Neural cell (in vitro differentiated cells): Measurements from ENCODE around the gene SULT4A1. TPM values are rescaled to one million over a fixed set of nuclear protein-coding genes. Genes with fewer than 3 reads are reported as not detected.
A peak's percentile ranks its signal among the peaks of the same experiment; 100 is the strongest.

Source experiments
- H2AFZ ChIP-seq: fragments of 200-600, 300-800 bp; sonication (generic), shearing (Covaris generic); 2 replicates; pipeline ENCODE4 v1.6.0; 2014; ENCODE audit warnings: low read depth, mild to moderate bottlenecking, antibody characterized with exemption, low read length, moderate library complexity
- H3F3A ChIP-seq: fragments of 200-600 bp; shearing (Covaris generic); 2 replicates; pipeline ENCODE4 v1.6.1; 2016; ENCODE audit warnings: mild to moderate bottlenecking, moderate library complexity, mixed read lengths, antibody characterized with exemption, low read length; ENCODE audit not compliant: insufficient read depth, poor library complexity, severe bottlenecking
- H3K27ac ChIP-seq: fragments of 200-600, 300-800 bp; sonication (generic), shearing (Covaris generic); 2 replicates; pipeline ENCODE4 v1.5.1; 2014; ENCODE audit warnings: mild to moderate bottlenecking, low read length, moderate library complexity
- H3K27me3 ChIP-seq: fragments of 300-800, 200-600 bp; sonication (generic), shearing (Covaris generic); 2 replicates; pipeline ENCODE4 v1.6.0; 2014; ENCODE audit warnings: mild to moderate bottlenecking, low read depth, low read length, moderate library complexity; ENCODE audit not compliant: insufficient read depth
- H3K36me3 ChIP-seq: fragments of 300-800, 200-600 bp; sonication (generic), shearing (Covaris generic); 2 replicates; pipeline ENCODE4 v1.5.1; 2014; ENCODE audit warnings: mild to moderate bottlenecking, antibody characterized with exemption, low read length, moderate library complexity; ENCODE audit not compliant: insufficient read depth
- H3K4me2 ChIP-seq: fragments of 300-800, 200-600 bp; sonication (generic), shearing (Covaris generic); 2 replicates; pipeline ENCODE4 v1.6.0; 2014; ENCODE audit warnings: mild to moderate bottlenecking, low read length
- H3K4me3 ChIP-seq: fragments of 300-800, 200-600 bp; sonication (generic), shearing (Covaris generic); 2 replicates; pipeline ENCODE4 v1.5.1; 2014; ENCODE audit warnings: mild to moderate bottlenecking, low read length, moderate library complexity
- H3K79me2 ChIP-seq: fragments of 200-600 bp; shearing (Covaris generic); replicated peaks from 2 replicates; pipeline ENCODE4 v1.6.0; 2014; ENCODE audit warnings: mild to moderate bottlenecking, low read length, moderate library complexity; ENCODE audit not compliant: insufficient read depth
- H3K9ac ChIP-seq: fragments of 300-800, 200-600 bp; sonication (generic), shearing (Covaris generic); 2 replicates; pipeline ENCODE4 v1.6.1; 2016; ENCODE audit warnings: mild to moderate bottlenecking, low read length, mixed read lengths
- H3K9me2 ChIP-seq: fragments of 200-600 bp; shearing (Covaris generic); 2 replicates; pipeline ENCODE4 v1.6.1; 2016; ENCODE audit warnings: mild to moderate bottlenecking, low read length, mixed read lengths; ENCODE audit not compliant: insufficient read depth
- H3K9me3 ChIP-seq: fragments of 200-600, 300-800 bp; sonication (generic), shearing (Covaris generic); 2 replicates; pipeline ENCODE4 v1.6.1; 2016; ENCODE audit warnings: mild to moderate bottlenecking, mixed run types, low read length, moderate library complexity, mixed read lengths
- H4K20me1 ChIP-seq: fragments of 200-600 bp; shearing (Covaris generic); 2 replicates; pipeline ENCODE4 v1.6.1; 2016; ENCODE audit warnings: mild to moderate bottlenecking, mixed run types; ENCODE audit not compliant: insufficient read depth
- CTCF ChIP-seq: fragments of 450-650 bp; IDR thresholded peaks from 2 replicates; pipeline ENCODE4 v1.5.1; 2014; ENCODE audit warnings: antibody characterized with exemption, mild to moderate bottlenecking, moderate library complexity; ENCODE audit not compliant: poor library complexity, severe bottlenecking
- EP300 ChIP-seq: fragments of 450-650 bp; conservative IDR thresholded peaks from 2 replicates; pipeline ENCODE4 v1.6.1; 2014; ENCODE audit warnings: antibody characterized with exemption, mild to moderate bottlenecking, moderate library complexity; ENCODE audit not compliant: poor library complexity, severe bottlenecking
- MXI1 ChIP-seq: fragments of 450-650 bp; conservative IDR thresholded peaks from 2 replicates; pipeline ENCODE4 v1.6.1; 2014; ENCODE audit warnings: antibody characterized with exemption, mild to moderate bottlenecking; ENCODE audit not compliant: poor library complexity, severe bottlenecking
- POLR2AphosphoS5 ChIP-seq: IDR thresholded peaks from 2 replicates; pipeline ENCODE4 v1.6.1; 2012
- RAD21 ChIP-seq: fragments of 450-650 bp; conservative IDR thresholded peaks from 2 replicates; pipeline ENCODE4 v1.6.1; 2014; ENCODE audit warnings: antibody characterized with exemption, mild to moderate bottlenecking, moderate library complexity
- REST ChIP-seq: IDR thresholded peaks from 2 replicates; pipeline ENCODE4 v1.6.1; 2012; ENCODE audit warnings: borderline replicate concordance
- polyA plus RNA-seq: library from polyadenylated mRNA; depleted of rRNA; stranded (reverse); fragments of >200 nt; gene quantifications from 2 replicates; pipeline ENCODE4 v1.2.3, GENCODE V29; 2014

Gene SULT4A1
- polyA plus RNA-seq, 1 donor from 2014 or later = 182 TPM

DNA sequence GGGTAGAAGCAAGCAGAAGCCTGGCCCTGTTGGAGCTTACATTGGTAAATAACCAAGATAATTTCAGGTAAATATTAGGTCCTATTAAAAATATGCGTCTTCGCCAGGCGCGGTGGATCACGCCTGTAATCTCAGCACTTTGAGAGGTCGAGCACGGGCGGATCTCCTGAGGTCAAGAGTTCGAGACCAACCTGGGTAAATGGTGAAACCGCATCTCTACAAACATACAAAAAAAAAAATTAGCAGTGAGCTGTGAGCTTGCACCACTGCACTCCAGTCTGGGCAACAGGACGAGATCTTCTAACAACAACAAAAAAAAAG, 529 bp upstream of the SULT4A1 start:
- H3K4me2 ChIP-seq = no peak overlapping the region
- H3F3A ChIP-seq = no peaks in the 10 kb centered on the region
- H3K27me3 ChIP-seq = peaks cover 15% of the 10 kb centered on the region
- H3K9me3 ChIP-seq = no peaks in the 10 kb centered on the region
- H3K36me3 ChIP-seq = no peaks in the 10 kb centered on the region
- TF ChIP-seq MXI1 = peak; percentile 6
- no peak for TF ChIP-seq CTCF
- peak overlapping the region; percentile 53 for H2AFZ ChIP-seq
- H3K9me2 ChIP-seq = no peaks in the 10 kb centered on the region
- peak overlapping the region; percentile 64 for H3K4me3 ChIP-seq
- peak overlapping the region; percentile 55 for H3K9ac ChIP-seq
- H3K79me2 ChIP-seq = peaks cover 9% of the 10 kb centered on the region
- H4K20me1 ChIP-seq = no peaks in the 10 kb centered on the region
- H3K27ac ChIP-seq = peak overlapping the region; percentile 67

GRCh38 chr22:43861529-43861928, 784 bp downstream of the SULT4A1 start:
- H3K9ac ChIP-seq = peak overlapping the region; percentile 72
- peak overlapping the region; percentile 92 for H3K4me2 ChIP-seq
- no peaks in the 10 kb centered on the region for H3K9me3 ChIP-seq
- H4K20me1 ChIP-seq = no peaks in the 10 kb centered on the region
- H3K27me3 ChIP-seq = peaks cover 11% of the 10 kb centered on the region
- H3K9me2 ChIP-seq = no peaks in the 10 kb centered on the region
- no peaks in the 10 kb centered on the region for H3F3A ChIP-seq
- peaks cover 13% of the 10 kb centered on the region for H3K79me2 ChIP-seq
- H3K36me3 ChIP-seq = no peaks in the 10 kb centered on the region
- peak overlapping the region; percentile 81 for H3K4me3 ChIP-seq
- TF ChIP-seq RAD21 (no peak), EP300 (no peak)
- H3K27ac ChIP-seq = peak overlapping the region; percentile 24
- no peak overlapping the region for H2AFZ ChIP-seq

GRCh38 chr22:43860831-43861230, 1.5 kb downstream of the SULT4A1 start:
- H3K9ac ChIP-seq = peak overlapping the region; percentile 72
- H3K9me3 ChIP-seq = no peaks in the 10 kb centered on the region
- H3K36me3 ChIP-seq = no peaks in the 10 kb centered on the region
- TF ChIP-seq EP300 (no peak), POLR2AphosphoS5 (no peak), REST (no peak)
- no peak overlapping the region for H2AFZ ChIP-seq
- H3K9me2 ChIP-seq = no peaks in the 10 kb centered on the region
- no peak overlapping the region for H3K27ac ChIP-seq
- H4K20me1 ChIP-seq = no peaks in the 10 kb centered on the region
- H3K4me3 ChIP-seq = peak overlapping the region; percentile 81
- H3K79me2 ChIP-seq = peaks cover 14% of the 10 kb centered on the region
- H3K4me2 ChIP-seq = peak overlapping the region; percentile 92
- no peaks in the 10 kb centered on the region for H3F3A ChIP-seq
- peaks cover 11% of the 10 kb centered on the region for H3K27me3 ChIP-seq
